Measurements from ENCODE around the gene SEL1L. TPM values are rescaled to one million over a fixed set of nuclear protein-coding genes. Genes with fewer than 3 reads are reported as not detected.
"Not testable (repeated sequence)": the region's sequence is repeated elsewhere in the genome, so short reads cannot be mapped to it uniquely, and the experiment has no call there.

SEL1L gene
- total RNA-seq, 1 experiment from 2014 or later, result 53.7 TPM

- intact Hi-C loops (cut with micrococcal nuclease; ENCODE audit: unreplicated experiment) (no loop called here), in situ Hi-C loops (cut with HindIII; ENCODE audit: low pct_unique_long_range_greater_than_20kb, low sequenced_read_pairs) (no loop called here)
- ChIA-PET POLR2A (no interaction called here), CTCF (no interaction called here)
- H3K4me3 ChIP-seq (ENCODE audit: low read depth in 2 of 2, low read length in 2 of 2), result no peak overlapping the region
- DNase-seq (ENCODE audit: low read depth, low spot score) (no peak), ATAC-seq (no peak)
- H3K36me3 ChIP-seq (ENCODE audit: control insufficient read depth, insufficient read depth, low read length), result no peaks in the 10 kb centered on the region
- H3K27ac ChIP-seq (ENCODE audit: low read length), result no peak overlapping the region
- H3K27me3 ChIP-seq (ENCODE audit: control insufficient read depth, insufficient read depth, low read length), result no peaks in the 10 kb centered on the region
- no peaks in the 10 kb centered on the region for H3K9me3 ChIP-seq (ENCODE audit: control insufficient read depth, insufficient read depth, low read depth, low read length)
- TF ChIP-seq REST (IDR thresholded peaks at IDR 0.05; ENCODE audit: insufficient read depth in 1 of 2, low read depth in 2 of 2, low read length in 1 of 2), result no peak
- TF ChIP-seq POLR2AphosphoS5 (IDR thresholded peaks at IDR 0.05; ENCODE audit: low read depth, low read length), result no peak
- no peak for TF ChIP-seq CTCF (IDR thresholded peaks at IDR 0.05)
- TF ChIP-seq TCF7L2 (IDR thresholded peaks at IDR 0.05; ENCODE audit: low read depth, low read length), result no peak
- TF ChIP-seq SIN3A (IDR thresholded peaks at IDR 0.05; ENCODE audit: borderline replicate concordance, insufficient read depth, low read depth, low read length), result no peak
- no peaks in the 10 kb centered on the region for H3K4me1 ChIP-seq (ENCODE audit: control insufficient read depth, insufficient read depth, low read length)
- no TSS peak for BruUV-seq (replicated peaks)
Measured at GRCh38 chr14:81550001-81550637, 16.5 kb upstream of the SEL1L start.

GRCh38 chr14:81541206-81541605, 7.6 kb upstream of the SEL1L start:
- DNase-seq (ENCODE audit: low read depth, low spot score); H3K27me3 ChIP-seq (ENCODE audit: control insufficient read depth, insufficient read depth, low read length); H3K4me1 ChIP-seq (ENCODE audit: control insufficient read depth, insufficient read depth, low read length); CTCF ChIA-PET; H3K9me3 ChIP-seq (ENCODE audit: control insufficient read depth, insufficient read depth, low read depth, low read length); H3K4me3 ChIP-seq (ENCODE audit: low read depth in 2 of 2, low read length in 2 of 2); intact Hi-C loops (cut with micrococcal nuclease; ENCODE audit: unreplicated experiment); in situ Hi-C loops (cut with HindIII; ENCODE audit: low pct_unique_long_range_greater_than_20kb, low sequenced_read_pairs); BruUV-seq (replicated peaks); ATAC-seq; POLR2A ChIA-PET; H3K27ac ChIP-seq (ENCODE audit: low read length); H3K36me3 ChIP-seq (ENCODE audit: control insufficient read depth, insufficient read depth, low read length): not testable (repeated sequence)

- ChIA-PET POLR2A (no interaction called here), CTCF (no interaction called here)
- peaks cover 5% of the 10 kb centered on the region; the same call in 1 of the 2 replicates for H3K4me1 ChIP-seq (ENCODE audit: control insufficient read depth, insufficient read depth, low read length)
- in situ Hi-C loops (cut with HindIII; ENCODE audit: low pct_unique_long_range_greater_than_20kb, low sequenced_read_pairs) (no loop called here), intact Hi-C loops (cut with micrococcal nuclease; ENCODE audit: unreplicated experiment) (no loop called here)
- H3K27ac ChIP-seq (ENCODE audit: low read length), result no peak overlapping the region
- no TSS peak for BruUV-seq (replicated peaks)
- no peaks in the 10 kb centered on the region for H3K9me3 ChIP-seq (ENCODE audit: control insufficient read depth, insufficient read depth, low read depth, low read length)
- H3K36me3 ChIP-seq (ENCODE audit: control insufficient read depth, insufficient read depth, low read length), result peaks cover 4% of the 10 kb centered on the region; the same call in 1 of the 2 replicates
- ATAC-seq, result no peak
- DNase-seq (ENCODE audit: low read depth, low spot score), result no peak
- H3K27me3 ChIP-seq (ENCODE audit: control insufficient read depth, insufficient read depth, low read length), result no peaks in the 10 kb centered on the region
- no peak for TF ChIP-seq POLR2AphosphoS5 (IDR thresholded peaks at IDR 0.05; ENCODE audit: low read depth, low read length)
- no peak for TF ChIP-seq TCF7L2 (IDR thresholded peaks at IDR 0.05; ENCODE audit: low read depth, low read length)
- TF ChIP-seq REST (IDR thresholded peaks at IDR 0.05; ENCODE audit: insufficient read depth in 1 of 2, low read depth in 2 of 2, low read length in 1 of 2), result no peak
- no peak for TF ChIP-seq CTCF (IDR thresholded peaks at IDR 0.05)
- TF ChIP-seq SIN3A (IDR thresholded peaks at IDR 0.05; ENCODE audit: borderline replicate concordance, insufficient read depth, low read depth, low read length), result no peak
- H3K4me3 ChIP-seq (ENCODE audit: low read depth in 2 of 2, low read length in 2 of 2), result no peak overlapping the region
Measured at GRCh38 chr14:81537193-81537592, 3.5 kb upstream of the SEL1L start.

Data from Panc1 (cell line).